Activated CD4-positive, alpha-beta T cell treated with anti-CD3 and anti-CD28 coated beads for 24 hours (primary cell): ENCODE results near the gene CNGA3.

Experiments
- DNase-seq, 2 donors: peaks; one replicate each; pipeline ENCODE4 v3.0.0-alpha.2; 2020; ENCODE audit warnings: low read depth in 2 of 2

The CNGA3 gene

GRCh38 chr2:98376996-98377395 lies 30.7 kb downstream of the CNGA3 start:
- no peak for DNase-seq

DNA sequence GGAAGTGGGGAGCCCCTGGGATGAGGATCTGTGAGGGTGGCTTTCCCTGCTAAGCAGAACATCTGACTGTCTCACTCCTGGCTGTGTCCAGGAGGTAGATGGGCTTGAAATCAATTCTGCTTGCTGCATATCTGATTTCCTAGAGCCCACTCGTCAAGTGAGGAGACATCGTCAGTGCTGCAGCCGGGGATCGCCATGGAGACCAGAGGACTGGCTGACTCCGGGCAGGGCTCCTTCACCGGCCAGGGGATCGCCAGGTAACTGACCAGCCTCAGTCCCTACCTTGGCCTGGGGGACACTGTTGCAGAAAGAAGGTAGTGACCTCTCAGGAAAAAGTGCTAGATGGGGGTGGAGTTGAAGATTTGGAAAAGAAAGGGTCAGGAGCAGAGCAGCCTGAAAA lies 31.3 kb downstream of the CNGA3 start:
- no peak for DNase-seq

DNA sequence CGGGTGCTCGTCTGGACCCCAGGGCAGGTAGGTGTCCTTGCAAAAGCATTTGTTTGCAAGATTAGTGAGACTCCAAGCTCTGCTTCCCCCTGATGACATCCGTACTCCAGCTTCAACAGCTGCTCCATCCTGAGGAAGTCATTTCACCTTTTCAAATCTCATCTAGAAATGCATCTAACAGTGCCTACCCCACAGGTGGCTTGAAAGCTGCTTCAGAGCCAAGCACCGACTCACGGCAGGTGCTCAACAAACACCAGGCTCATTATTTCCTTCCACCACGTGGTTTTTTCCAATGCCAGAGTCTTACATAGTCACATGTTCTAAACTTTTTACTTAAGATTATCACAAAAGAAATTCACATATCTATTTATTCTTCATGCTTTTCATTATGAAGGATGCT lies 31.9 kb downstream of the CNGA3 start:
- DNase-seq = no peak

- no peak for DNase-seq
Measured at GRCh38 chr2:98378901-98379300, 32.6 kb downstream of the CNGA3 start.

DNA sequence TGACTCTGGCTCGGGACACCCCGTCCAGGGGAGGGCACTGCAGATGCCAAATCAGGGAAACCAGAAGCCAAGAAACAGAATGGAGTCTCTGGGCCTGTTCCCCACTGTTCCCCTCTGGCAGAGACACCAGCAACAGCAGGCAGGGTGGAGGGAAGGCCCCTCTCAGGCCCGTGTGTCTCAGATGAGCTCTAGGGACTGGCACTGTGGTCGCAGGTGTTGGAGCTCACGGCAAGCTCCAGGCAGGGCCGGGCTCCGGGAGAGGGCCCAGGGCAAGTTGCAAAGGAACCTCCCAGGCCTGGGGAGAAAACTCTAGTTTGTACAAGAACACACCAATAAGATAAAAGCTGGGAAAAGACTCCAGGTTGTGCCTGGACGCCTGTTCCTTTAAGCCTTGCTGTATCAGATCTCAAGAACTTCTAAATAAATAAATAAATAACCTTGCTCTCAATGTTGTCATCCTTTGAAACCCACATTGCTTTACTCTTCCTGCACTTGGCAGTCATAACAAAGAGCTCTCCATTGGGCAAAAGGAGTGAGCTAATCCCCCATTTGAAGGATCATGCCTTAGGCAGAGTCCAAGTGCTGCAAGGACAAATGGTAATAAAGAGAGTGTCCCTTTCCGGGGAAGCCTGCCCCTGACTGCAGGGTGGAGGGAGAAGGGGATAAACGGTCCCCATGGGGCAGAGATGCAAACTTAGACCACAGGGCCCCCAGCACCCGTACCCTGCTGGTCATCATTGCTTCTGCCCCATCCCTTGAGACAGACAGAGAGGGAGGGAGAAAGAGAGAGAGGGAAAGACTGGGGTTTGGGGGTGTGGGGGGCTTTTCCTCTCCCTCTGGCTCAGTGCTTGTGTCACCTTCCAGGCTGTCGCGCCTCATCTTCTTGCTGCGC lies 33.3 kb downstream of the CNGA3 start:
- no peak for DNase-seq

- DNase-seq = no peak
Measured at GRCh38 chr2:98380203-98380535, 33.9 kb downstream of the CNGA3 start.

- DNase-seq = no peak
Measured at GRCh38 chr2:98381494-98381893, 35.2 kb downstream of the CNGA3 start.

DNA sequence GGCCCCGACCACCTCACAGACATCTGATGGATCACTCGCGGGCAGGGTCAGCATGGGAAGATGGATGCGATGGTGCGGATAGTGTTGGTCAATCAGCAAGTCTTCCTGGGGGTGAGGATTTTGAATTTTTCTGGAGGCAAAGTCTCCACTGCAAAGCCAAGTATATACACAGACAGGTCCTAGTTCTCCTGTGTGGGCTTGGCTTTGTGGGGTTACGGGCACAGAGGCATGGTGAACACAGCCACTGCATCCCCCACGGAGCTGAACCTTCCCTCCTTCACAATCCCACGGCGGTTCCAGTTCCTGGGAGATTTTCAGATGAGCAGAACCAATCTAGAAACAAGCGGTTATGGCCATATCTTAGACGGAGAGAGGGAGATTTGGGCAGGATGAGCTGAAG lies 35.8 kb downstream of the CNGA3 start:
- no peak for DNase-seq

DNA sequence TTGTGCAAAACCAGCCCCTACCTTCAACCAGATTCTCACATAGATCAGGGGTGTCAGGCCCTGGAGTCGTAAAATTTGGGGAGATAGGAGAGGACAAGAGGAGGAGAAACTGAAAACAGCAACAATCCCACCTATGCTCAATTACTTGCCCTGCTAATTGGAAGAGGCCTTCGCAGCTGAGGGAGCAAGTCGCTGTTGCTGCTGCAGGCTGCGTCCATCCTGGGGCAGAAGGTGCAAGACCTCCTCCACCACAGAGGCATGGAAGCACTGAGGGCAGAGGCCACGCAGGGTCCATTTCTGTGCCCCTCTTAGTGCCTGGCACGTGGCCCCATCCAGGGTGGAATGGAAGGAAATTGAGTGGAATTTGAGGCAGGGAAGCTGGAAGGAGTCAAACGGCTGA lies 36.5 kb downstream of the CNGA3 start:
- DNase-seq = no peak

DNA sequence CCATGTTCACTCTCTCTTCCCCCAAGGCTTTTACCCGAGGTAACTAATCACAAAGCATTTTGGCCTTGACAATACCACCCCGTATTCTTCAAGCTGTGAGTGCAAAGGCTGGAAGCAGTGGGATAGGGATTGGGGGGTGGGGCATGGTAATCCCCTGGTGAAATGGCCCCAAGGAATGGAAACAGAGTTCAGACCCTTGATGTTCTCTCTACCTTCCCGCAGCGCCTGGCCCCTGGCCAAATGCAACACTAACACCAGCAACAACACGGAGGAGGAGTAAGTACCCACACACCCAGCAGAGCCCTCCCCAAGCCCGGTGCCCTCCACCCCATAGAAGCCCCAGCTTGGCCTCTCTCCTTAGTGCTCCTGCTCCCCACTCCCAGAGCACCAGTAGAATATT lies 36.9 kb downstream of the CNGA3 start:
- no peak for DNase-seq

DNA sequence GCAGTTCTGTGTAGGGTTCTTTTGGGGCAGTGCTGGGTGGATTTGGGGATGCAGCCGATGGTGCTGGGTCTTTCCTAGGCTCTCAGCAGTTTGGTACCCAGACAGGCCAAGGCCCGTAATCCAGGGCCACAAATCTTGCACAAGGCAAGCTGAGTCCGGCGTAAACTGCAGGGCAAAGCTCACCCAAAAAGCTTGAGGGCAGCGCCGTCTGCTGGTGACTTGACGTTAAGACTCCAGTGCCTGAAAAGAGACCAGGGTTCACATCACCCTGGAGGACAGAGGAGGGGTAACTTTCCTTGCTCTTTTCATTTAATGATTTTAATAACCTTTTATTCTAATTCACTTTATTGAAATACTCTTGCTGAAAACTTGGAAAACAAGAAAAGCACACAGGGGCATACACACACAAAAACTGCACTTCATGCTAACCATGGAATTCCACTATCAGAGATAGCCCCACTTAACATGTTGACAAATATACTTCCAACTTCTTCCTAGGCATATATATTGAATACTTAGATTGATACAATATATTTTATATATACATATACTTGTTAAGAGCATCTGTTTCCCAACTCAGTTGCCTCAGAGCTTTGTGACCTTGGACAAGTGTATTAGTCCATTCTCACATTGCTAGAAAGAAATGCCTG lies 38.9 kb downstream of the CNGA3 start:
- peak; percentile 54 to 69 for DNase-seq

DNA sequence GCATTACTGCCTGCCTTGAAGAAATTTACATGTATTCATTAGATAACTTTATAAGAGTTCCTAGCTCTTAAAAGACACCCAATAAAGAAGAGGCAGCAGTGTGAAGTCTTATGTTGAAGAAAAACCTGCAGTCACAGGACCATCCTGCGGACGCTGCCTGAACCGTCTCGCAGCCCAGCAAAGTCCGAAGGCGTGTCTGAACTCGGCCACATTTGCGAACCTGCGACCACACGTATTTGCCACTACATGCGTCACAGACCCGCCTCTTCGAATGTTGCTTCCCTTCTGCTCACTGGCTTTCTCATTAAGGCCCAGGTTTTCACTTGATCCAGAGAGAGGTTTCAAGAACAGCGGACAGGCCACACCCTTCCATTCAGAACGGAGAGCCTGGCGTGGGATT lies 41.2 kb downstream of the CNGA3 start:
- DNase-seq = no peak

- no peak for DNase-seq
Measured at GRCh38 chr2:98388081-98388480, 41.8 kb downstream of the CNGA3 start.

- DNase-seq = no peak
Measured at GRCh38 chr2:98388601-98389250, 42.5 kb downstream of the CNGA3 start.

- DNase-seq = no peak
Measured at GRCh38 chr2:98389251-98389605, 43.0 kb downstream of the CNGA3 start.

GRCh38 chr2:98390571-98391476 lies 44.6 kb downstream of the CNGA3 start:
- DNase-seq = no peak

DNA sequence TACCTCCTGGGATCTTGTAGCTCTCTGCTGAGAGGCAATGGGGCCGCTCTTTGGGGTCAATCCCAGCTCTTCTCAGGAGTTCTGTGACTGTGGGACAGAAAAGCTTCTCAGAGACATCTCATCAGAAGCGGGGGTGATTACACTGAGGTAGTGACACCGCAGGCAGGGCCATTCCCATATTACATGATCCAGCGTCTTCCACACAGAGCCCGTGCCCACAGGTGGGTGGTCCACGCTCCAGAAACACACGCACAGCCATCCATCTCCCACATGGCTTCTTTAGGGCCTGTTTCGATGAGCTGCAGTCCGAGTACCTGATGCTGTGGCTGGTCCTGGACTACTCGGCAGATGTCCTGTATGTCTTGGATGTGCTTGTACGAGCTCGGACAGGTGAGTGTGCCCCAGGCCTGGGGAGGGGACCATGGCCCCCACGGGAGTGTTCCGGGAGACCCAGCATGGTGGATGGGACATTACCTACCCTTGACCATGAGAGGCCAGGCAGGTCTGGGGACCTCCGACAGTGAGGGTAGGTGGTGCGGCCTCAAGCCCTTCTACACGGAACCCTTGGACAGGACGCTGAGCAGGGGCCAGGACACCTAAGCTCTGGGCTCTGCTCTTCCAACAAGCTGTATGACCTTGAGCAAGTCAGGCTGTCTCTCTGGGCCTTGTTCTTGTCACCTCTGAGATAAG lies 45.5 kb downstream of the CNGA3 start:
- DNase-seq = no peak

GRCh38 chr2:98393354-98393753 lies 47.1 kb downstream of the CNGA3 start:
- no peak for DNase-seq

DNA sequence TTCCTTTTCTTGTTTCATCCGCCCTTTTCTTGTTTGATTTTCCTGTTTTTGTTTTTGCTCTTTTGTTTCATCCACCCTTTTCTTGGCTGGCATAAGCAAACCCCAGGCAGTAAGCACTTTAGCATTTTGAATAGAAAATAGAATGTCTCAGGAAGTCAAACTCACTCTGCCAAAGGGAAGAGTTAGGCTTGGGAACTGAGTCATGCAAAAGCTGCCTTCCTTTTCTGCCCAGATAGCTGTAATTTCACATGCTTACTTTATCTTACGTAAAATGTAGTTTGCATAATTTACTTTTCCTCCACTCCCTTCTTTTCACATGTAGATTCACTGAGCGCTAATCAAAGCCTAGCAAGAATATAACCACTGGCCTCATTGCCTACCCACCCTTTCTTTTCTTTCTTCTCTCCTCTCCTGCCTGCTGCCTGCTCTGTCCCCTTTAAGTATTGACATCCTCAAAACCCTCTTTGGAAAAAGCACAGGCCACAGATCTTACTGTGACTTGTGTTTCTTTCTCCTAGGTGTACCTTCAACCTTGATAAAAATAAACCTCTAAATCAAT lies 48.4 kb downstream of the CNGA3 start:
- DNase-seq = no peak

DNA sequence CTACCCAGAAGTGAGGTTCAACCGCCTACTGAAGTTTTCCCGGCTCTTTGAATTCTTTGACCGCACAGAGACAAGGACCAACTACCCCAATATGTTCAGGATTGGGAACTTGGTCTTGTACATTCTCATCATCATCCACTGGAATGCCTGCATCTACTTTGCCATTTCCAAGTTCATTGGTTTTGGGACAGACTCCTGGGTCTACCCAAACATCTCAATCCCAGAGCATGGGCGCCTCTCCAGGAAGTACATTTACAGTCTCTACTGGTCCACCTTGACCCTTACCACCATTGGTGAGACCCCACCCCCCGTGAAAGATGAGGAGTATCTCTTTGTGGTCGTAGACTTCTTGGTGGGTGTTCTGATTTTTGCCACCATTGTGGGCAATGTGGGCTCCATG lies 49.7 kb downstream of the CNGA3 start:
- DNase-seq = no peak

GRCh38 chr2:98396745-98397355 lies 50.6 kb downstream of the CNGA3 start:
- no peak for DNase-seq
